ENCODE measurements around the gene TCF12.

Gene TCF12

GRCh38 chr15:57048930-57049549 is 130.6 kb downstream of the TCF12 start:
- no peak for DNase-seq (ENCODE audit: low read depth in 2 of 2)

- no peak for DNase-seq (ENCODE audit: low read depth in 2 of 2)
These were observed 135.0 kb downstream of the TCF12 start for GRCh38 chr15:57053470-57053869.

- no peak for DNase-seq (ENCODE audit: low read depth in 2 of 2)
These were observed 135.8 kb downstream of the TCF12 start for GRCh38 chr15:57054204-57054750.

GRCh38 chr15:57056357-57056756 is 137.9 kb downstream of the TCF12 start:
- DNase-seq (ENCODE audit: low read depth in 2 of 2) = no peak

- no peak for DNase-seq (ENCODE audit: low read depth in 2 of 2)
These were observed 138.9 kb downstream of the TCF12 start for GRCh38 chr15:57057134-57057930.

GRCh38 chr15:57059026-57059660 is 140.7 kb downstream of the TCF12 start:
- DNase-seq (ENCODE audit: low read depth in 2 of 2) = no peak

- no peak for DNase-seq (ENCODE audit: low read depth in 2 of 2)
These were observed 142.4 kb downstream of the TCF12 start for GRCh38 chr15:57060799-57061198.

GRCh38 chr15:57061281-57061680 is 142.8 kb downstream of the TCF12 start:
- DNase-seq (ENCODE audit: low read depth in 2 of 2) = no peak

GRCh38 chr15:57061696-57062095 is 143.3 kb downstream of the TCF12 start:
- no peak for DNase-seq (ENCODE audit: low read depth in 2 of 2)

GRCh38 chr15:57064033-57064432 is 145.6 kb downstream of the TCF12 start:
- DNase-seq (ENCODE audit: low read depth in 2 of 2) = no peak

GRCh38 chr15:57069423-57069822 is 151.0 kb downstream of the TCF12 start:
- no peak for DNase-seq (ENCODE audit: low read depth in 2 of 2)

GRCh38 chr15:57070674-57071073 is 152.2 kb downstream of the TCF12 start:
- no peak for DNase-seq (ENCODE audit: low read depth in 2 of 2)

GRCh38 chr15:57079446-57079845 is 161.0 kb downstream of the TCF12 start:
- no peak for DNase-seq (ENCODE audit: low read depth in 2 of 2)

- no peak for DNase-seq (ENCODE audit: low read depth in 2 of 2)
These were observed 161.6 kb downstream of the TCF12 start for GRCh38 chr15:57079931-57080620.

GRCh38 chr15:57082054-57082728 is 163.7 kb downstream of the TCF12 start:
- DNase-seq (ENCODE audit: low read depth in 2 of 2) = no peak

GRCh38 chr15:57084192-57084591 is 165.7 kb downstream of the TCF12 start:
- no peak for DNase-seq (ENCODE audit: low read depth in 2 of 2)

GRCh38 chr15:57085267-57085666 is 166.8 kb downstream of the TCF12 start:
- no peak for DNase-seq (ENCODE audit: low read depth in 2 of 2)

- DNase-seq (ENCODE audit: low read depth in 2 of 2) = no peak
These were observed 168.5 kb downstream of the TCF12 start for GRCh38 chr15:57086857-57087427.

GRCh38 chr15:57089815-57090495 is 171.5 kb downstream of the TCF12 start:
- no peak for DNase-seq (ENCODE audit: low read depth in 2 of 2)

GRCh38 chr15:57090496-57090859 is 172.0 kb downstream of the TCF12 start:
- DNase-seq (ENCODE audit: low read depth in 2 of 2) = no peak

- no peak for DNase-seq (ENCODE audit: low read depth in 2 of 2)
These were observed 173.2 kb downstream of the TCF12 start for GRCh38 chr15:57091636-57092035.
